DMS114 treated with DMSO at 0.1 percent for 48 hours (cell line): Measurements from ENCODE around the gene ELAC2.

Source experiments
- DNase-seq: peaks from one replicate; lab custom pipeline; 2025; ENCODE audit not compliant: unreplicated experiment; lab: John Stamatoyannopoulos, UW

ELAC2 gene, protein sequence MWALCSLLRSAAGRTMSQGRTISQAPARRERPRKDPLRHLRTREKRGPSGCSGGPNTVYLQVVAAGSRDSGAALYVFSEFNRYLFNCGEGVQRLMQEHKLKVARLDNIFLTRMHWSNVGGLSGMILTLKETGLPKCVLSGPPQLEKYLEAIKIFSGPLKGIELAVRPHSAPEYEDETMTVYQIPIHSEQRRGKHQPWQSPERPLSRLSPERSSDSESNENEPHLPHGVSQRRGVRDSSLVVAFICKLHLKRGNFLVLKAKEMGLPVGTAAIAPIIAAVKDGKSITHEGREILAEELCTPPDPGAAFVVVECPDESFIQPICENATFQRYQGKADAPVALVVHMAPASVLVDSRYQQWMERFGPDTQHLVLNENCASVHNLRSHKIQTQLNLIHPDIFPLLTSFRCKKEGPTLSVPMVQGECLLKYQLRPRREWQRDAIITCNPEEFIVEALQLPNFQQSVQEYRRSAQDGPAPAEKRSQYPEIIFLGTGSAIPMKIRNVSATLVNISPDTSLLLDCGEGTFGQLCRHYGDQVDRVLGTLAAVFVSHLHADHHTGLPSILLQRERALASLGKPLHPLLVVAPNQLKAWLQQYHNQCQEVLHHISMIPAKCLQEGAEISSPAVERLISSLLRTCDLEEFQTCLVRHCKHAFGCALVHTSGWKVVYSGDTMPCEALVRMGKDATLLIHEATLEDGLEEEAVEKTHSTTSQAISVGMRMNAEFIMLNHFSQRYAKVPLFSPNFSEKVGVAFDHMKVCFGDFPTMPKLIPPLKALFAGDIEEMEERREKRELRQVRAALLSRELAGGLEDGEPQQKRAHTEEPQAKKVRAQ

GRCh38 chr17:13017655-13018459, at the start of gene ELAC2:
TSS of gene ELAC2 (minus strand) at chr17:13018027. CDS start at chr17:13017947, 80 bp downstream.
- peak; percentile 73 for DNase-seq

DNA sequence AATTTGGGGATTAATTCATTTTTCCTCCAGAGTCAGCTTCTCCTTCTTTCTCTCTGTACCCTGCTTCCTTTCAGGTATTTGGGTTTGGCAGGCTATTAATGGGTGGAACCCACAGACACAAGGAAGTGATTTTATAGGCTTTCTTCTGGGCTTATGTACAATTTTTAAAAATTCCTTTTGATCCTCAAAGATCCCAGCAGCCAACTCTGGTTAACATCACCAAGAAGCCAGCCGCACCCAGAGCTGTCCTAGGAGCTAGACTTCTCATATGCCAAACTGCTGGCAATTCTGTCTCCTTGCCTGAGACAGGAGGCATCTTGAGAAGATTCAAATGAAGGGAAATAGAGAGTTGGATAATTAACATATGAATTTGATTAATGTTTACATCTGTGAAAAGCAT, 47.2 kb upstream of the ELAC2 start:
- no peak for DNase-seq

DNA sequence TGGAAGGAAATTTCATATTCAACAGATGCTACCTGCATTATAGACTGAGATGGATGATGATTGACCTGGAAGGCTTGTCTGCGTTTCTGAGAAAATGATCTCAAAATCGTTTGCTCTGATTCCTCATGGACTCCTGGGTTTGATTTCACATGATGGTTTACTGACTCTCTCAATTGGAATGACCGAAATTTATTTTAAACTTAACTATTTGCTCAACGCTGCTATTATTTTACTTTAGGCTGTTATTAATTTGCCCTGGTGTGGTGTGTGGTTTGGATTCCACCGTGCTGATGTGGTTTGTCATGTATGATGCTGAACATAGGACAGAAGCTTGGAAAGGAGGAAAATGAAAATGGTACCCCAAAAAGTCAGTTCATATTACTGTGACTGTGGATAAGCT, 37.3 kb upstream of the ELAC2 start:
- no peak for DNase-seq

- no peak for DNase-seq
Measured at GRCh38 chr17:13054666-13055065, 36.8 kb upstream of the ELAC2 start.

GRCh38 chr17:13051915-13052314, 34.1 kb upstream of the ELAC2 start:
- no peak for DNase-seq

DNA sequence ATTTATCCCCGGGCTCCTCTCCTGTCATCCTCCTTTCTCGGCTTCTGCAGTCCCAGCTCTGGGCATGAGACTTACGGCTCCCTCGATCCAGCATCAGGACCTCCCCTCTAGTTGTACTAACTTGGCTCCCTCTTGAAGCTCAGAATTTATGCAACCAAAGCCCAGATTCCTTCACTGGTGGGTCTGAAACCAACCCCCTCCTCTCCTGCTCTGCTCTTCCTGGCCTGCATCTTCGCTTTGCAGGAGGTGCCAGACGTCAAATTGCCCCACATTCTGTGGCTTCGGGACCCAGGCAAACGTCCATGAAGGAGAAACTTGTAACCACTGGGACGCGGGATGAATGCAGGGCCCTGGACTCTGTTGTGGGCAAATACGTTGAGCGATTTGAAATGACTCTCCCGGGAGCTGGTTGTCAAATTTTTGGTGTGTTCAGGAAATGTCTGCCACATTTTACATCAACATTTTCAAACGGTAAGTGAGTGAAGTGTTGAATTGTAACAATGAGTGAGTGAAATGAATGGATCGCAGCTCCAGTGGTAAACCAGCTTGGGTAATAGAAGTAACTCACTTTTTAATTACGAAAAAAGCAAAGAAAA, 29.3 kb upstream of the ELAC2 start:
- no peak for DNase-seq

- DNase-seq = no peak
Measured at GRCh38 chr17:13046361-13046760, 28.5 kb upstream of the ELAC2 start.

DNA sequence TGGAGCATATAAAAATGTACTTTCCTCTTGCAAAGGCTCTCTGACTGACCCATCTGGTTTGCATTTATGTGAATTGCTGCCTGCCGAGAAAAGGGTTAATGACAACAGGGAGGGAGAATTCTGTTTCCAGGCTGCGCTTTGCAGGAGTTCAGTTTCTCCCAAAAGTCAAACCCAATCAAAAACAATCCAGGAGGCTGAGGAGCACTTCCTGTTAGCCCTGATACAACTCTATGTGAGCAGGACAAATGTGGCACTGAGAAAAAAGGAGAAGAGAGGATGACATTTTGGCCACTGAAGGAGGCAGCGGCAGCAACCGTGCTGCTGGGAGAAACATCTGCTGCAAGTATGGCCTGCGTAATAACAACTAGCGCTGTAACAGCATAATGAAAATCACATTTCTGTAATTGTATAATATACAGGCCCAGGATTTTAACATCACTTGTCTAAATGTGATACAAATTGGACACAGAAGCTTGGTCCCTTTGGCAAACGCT, 26.8 kb upstream of the ELAC2 start:
- DNase-seq = no peak

DNA sequence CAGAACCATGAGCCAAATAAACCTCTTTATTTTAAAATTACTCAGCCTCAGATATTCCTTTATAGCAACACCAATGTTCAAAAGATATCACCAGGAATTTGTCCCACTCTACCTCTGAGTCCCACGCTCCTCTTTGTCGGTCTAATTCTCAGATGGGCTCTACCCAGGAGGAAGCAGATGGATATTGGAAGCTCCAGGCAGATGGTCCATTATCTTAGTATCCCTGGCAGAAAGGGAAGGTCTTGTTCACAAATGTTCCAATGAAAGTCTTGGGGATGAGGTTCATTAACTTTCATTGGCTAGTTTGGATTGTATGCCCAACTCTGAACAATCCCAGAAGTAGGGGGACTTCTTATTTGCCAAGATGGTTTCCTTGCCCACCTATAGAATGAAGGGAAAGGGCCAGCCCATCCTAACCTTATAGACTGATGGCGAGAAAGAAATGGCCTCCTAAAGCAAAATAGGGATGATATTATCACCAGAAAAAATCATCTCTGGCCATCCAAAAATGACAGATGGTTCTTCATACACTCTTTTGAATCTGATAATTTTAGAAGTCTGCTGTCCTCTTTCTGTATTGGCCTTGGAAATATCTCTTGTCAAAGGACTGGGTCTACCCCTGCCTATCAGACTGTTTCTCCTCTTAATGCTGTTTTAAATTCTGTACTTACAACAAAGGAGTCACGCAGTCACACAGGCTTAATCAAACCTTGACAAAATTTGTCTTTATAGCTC, 21.3 kb upstream of the ELAC2 start:
- DNase-seq = no peak

GRCh38 chr17:13036751-13037150, 18.9 kb upstream of the ELAC2 start:
- no peak for DNase-seq

DNA sequence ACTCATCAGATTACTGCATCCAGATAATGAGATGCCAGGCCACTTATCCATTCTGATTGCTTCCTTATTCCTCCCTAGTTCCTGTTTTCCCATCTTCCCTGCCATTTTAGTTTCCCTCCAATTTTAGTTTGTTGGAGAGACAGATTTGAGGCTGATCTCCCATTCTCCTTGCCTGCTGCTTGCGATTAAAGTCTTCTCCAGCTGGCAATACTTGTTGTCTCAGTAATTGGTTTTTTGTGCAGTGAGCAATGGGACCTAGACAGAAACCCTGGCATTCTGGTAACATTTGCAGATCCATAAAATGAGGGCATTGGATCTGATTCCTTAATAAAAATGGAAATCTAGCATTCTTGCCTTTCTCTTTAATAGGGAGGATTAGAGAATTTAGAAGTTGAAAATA, 17.6 kb upstream of the ELAC2 start:
- no peak for DNase-seq

GRCh38 chr17:13031718-13032350, 14.0 kb upstream of the ELAC2 start:
- no peak for DNase-seq

DNA sequence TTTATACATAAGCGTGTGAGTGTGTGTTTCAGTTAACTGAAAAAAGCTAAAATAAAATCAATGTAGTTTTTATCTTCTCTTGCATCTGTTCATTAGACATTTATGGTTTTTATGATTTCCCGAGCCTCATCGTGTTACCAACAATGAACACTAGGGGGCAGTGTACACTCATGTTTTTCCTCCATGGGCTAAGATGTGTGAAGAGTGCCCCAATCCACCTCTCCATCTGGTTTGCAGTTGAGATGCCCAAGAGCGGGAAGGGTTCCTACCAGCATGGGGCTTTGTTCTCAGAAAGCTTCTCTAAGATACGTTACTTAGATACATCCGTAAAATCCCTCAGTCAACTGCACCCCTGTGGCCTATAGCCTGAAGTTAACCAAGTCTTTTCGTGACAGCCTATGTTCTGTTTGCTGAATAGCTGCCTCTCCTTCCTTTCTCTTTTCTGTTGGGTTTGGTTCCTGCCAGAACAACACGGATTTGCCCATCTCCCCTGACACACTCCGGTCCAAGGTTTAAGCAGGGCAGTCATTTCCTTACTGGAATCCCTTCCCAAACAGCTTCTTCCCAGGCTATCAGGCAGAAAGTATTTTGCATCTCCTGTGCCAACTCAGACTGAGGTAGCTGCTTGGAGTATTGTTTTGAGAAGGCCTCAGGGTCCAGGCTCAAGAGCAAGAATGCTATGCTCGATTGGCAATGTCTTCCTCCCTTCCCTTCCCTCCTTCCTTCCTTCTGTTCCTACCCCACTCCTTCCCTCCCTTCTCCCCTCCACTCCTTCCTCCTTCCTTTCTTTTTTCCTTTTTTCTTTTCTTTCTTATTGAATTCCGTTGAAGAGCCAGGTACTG, 12.9 kb upstream of the ELAC2 start:
- no peak for DNase-seq

DNA sequence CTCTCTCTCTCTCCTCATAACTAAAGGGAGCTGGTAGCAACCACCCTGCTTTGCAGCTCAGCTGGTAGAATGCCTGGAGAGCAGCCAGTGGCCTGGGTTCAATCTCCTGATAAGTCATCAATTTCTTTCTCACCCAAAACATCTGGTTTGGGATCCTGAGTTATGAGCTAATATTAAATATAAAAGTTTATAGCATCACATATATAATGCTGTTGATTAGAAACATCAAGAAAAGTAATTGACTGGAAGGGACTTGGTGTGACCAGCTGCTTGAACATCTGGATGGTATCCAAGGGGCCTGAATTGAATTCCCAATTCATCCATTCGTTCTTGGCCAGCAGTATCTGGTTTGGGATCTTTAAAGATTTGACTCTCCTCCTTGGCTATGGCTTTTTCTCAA, 12.2 kb upstream of the ELAC2 start:
- DNase-seq = no peak

DNA sequence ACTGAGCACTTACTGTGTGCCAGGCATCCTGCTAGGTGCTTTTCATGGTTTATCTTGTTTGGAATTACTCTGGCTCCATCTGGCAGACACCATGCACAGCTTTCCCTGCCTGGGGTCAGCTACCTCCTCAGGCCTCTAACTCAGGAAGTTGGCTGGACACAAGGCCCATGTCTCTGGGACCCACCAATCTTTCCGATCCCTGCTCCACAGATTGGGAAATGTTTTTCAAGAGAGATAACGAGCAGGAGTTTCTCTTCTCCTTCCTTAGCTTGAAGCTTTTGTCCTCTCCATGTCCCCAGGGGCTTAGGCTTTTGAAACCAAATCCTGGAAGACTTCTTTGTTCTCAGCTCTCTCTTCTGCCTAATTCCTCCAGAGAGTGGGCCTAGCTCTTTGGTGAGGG, 11.5 kb upstream of the ELAC2 start:
- no peak for DNase-seq

DNA sequence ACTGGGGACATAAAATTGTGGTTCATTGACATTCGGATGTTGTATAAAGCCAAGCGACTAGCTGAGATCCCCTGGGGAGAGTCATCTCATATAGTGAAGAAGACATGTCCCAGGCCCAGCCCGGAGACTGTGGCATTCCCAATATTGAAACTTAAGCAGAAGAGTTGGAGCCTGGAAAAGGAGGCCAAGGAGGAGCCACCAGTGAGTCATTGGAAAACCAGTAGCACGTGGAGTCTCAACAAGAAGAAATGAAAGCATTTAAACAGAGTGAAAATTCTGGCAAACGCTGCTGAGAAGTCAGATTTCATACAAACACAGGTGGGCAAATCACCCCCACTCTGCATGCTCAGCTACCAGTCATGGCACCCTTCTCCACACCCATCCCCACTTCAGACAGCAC, 9.4 kb upstream of the ELAC2 start:
- DNase-seq = no peak

DNA sequence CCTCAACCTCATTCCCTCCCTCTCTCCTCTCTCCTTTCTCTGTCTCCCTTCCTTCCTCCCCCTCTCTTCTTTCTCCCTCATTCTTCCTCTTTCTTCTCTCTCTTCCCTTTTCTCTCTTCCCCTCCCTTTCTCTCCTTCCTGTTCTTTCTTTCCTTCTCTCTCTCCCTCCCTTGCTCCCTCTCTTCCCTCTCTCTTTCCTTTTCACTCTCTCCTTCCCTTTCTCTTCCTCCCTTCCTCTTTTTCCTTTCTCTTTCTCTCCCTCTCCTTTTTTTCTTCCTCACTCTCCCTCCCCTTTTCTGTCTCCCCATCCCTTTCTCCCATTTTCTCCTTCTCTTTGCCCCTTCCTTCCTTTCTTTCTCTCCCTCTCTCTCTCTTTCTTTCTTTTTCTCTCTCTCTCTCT, 7.9 kb upstream of the ELAC2 start:
- no peak for DNase-seq

DNA sequence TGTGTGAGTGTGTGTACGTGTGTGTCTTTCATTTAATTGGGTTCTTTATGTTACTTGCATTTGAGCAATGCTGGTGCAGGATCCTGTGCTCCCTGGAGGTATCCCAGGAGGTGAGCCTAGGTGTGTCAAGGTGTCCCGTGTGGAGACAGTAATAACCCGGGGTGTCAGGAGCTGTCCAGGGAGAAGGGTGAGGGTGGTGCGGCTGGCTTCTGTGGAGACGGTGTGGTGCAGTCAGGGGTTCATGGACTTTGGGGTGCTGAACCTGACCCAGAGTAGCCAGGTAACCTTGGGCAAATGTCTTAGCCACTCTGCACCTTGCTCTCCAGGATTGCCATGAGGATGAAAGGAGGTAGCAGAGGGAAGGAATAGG, 7.4 kb upstream of the ELAC2 start:
- no peak for DNase-seq
